OCI-LY7 (cell line): ENCODE results near the gene AFMID.

Source experiments
- EZH2phosphoT487 ChIP-seq: fragments of 200-600 bp; sonication (generic); IDR thresholded peaks from 2 replicates; pipeline ENCODE4 v1.6.1; 2018; ENCODE audit warnings: low read depth, borderline replicate concordance, mild to moderate bottlenecking, mixed run types, antibody characterized with exemption, low read length, moderate library complexity, mixed read lengths
- TF ChIP-seq, protein P1 (sequence below): fragments of 200-600 bp; sonication (generic); conservative IDR thresholded peaks from 2 replicates; pipeline ENCODE4 v1.5.1; 2014; ENCODE audit warnings: mild to moderate bottlenecking, antibody characterized with exemption, low read length, moderate library complexity, mixed read lengths

DNA sequence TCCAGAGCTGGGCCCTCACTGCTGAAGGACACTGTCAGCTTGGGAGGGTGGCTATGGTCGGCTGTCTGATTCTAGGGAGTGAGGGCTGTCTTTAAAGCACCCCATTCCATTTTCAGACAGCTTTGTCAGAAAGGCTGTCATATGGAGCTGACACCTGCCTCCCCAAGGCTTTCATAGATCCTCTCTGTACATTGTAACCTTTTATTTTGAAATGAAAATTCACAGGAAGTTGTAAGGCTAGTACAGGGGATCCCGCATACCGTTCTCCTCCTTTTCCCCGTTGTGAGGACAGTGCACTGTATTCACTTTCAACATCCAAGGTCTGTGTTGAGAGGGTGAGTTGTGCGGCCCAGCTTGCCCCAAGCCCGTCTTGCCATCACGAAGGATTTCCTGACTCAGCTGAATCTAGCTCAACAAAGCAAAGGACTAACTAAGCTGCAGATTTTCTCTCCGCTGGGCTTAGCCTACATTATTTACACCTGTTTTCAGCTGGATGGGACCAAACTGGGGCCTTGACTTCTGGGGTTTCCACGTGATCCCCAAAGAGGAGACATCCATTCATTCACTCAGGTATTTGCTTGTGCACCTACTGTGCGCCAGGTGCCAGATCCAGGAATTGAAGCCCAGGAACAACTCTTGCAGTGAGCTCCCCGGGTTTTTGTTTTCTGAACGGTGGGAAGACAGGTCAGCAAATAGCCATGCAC is 39.0 kb downstream of the AFMID start:
- no peak for TF ChIP-seq EZH2phosphoT487
- TF ChIP-seq, protein P1, sequence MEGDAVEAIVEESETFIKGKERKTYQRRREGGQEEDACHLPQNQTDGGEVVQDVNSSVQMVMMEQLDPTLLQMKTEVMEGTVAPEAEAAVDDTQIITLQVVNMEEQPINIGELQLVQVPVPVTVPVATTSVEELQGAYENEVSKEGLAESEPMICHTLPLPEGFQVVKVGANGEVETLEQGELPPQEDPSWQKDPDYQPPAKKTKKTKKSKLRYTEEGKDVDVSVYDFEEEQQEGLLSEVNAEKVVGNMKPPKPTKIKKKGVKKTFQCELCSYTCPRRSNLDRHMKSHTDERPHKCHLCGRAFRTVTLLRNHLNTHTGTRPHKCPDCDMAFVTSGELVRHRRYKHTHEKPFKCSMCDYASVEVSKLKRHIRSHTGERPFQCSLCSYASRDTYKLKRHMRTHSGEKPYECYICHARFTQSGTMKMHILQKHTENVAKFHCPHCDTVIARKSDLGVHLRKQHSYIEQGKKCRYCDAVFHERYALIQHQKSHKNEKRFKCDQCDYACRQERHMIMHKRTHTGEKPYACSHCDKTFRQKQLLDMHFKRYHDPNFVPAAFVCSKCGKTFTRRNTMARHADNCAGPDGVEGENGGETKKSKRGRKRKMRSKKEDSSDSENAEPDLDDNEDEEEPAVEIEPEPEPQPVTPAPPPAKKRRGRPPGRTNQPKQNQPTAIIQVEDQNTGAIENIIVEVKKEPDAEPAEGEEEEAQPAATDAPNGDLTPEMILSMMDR: no peak
